ENCODE results near the gene ARHGEF7. TPM values are rescaled to one million over a fixed set of nuclear protein-coding genes. Genes with fewer than 3 reads are reported as not detected.
"Not testable (repeated sequence)": the region's sequence is repeated elsewhere in the genome, so short reads cannot be mapped to it uniquely, and the experiment has no call there.

ARHGEF7 gene
- total RNA-seq (2014; rRNA removed; shearing (Covaris generic)): 16.4 and 21.6 TPM in 2 replicates
- 17.4 and 24.3 TPM in 2 replicates for polyA plus RNA-seq (2015; cell fraction: cytosol; rRNA removed)
- polyA plus RNA-seq (2015; cell fraction: nucleus; rRNA removed): 64.4 and 73.7 TPM in 2 replicates

GRCh38 chr13:111115061-111115964 lies at the start of gene ARHGEF7:
Gene ARHGEF7 (plus strand): TSS chr13:111115310. CDS start chr13:111115527, 217 bp downstream.
- DNase-seq (ENCODE audit: low read depth): no peak

GRCh38 chr13:111065698-111066097 lies 49.4 kb upstream of the ARHGEF7 start:
- no peak for DNase-seq (ENCODE audit: low read depth)

GRCh38 chr13:111066544-111066943 lies 48.6 kb upstream of the ARHGEF7 start:
- DNase-seq (ENCODE audit: low read depth): no peak

GRCh38 chr13:111068009-111068350 lies 47.1 kb upstream of the ARHGEF7 start:
- DNase-seq (ENCODE audit: low read depth): no peak

- not testable (repeated sequence) for DNase-seq (ENCODE audit: low read depth)
Measured at GRCh38 chr13:111071120-111071519, 44.0 kb upstream of the ARHGEF7 start.

- not testable (repeated sequence) for DNase-seq (ENCODE audit: low read depth)
Measured at GRCh38 chr13:111071526-111071925, 43.6 kb upstream of the ARHGEF7 start.

GRCh38 chr13:111074826-111075225 lies 40.3 kb upstream of the ARHGEF7 start:
- DNase-seq (ENCODE audit: low read depth): no peak

- no peak for DNase-seq (ENCODE audit: low read depth)
Measured at GRCh38 chr13:111076155-111077013, 38.7 kb upstream of the ARHGEF7 start.

- no peak for DNase-seq (ENCODE audit: low read depth)
Measured at GRCh38 chr13:111079375-111079774, 35.7 kb upstream of the ARHGEF7 start.

GRCh38 chr13:111080642-111081041 lies 34.5 kb upstream of the ARHGEF7 start:
- DNase-seq (ENCODE audit: low read depth): no peak

- no peak for DNase-seq (ENCODE audit: low read depth)
Measured at GRCh38 chr13:111082240-111082639, 32.9 kb upstream of the ARHGEF7 start.

- DNase-seq (ENCODE audit: low read depth): not testable (repeated sequence)
Measured at GRCh38 chr13:111082769-111083168, 32.3 kb upstream of the ARHGEF7 start.

GRCh38 chr13:111083693-111084092 lies 31.4 kb upstream of the ARHGEF7 start:
- DNase-seq (ENCODE audit: low read depth): not testable (repeated sequence)

- DNase-seq (ENCODE audit: low read depth): no peak
Measured at GRCh38 chr13:111090169-111090568, 24.9 kb upstream of the ARHGEF7 start.

GRCh38 chr13:111092685-111093084 lies 22.4 kb upstream of the ARHGEF7 start:
- DNase-seq (ENCODE audit: low read depth): no peak

GRCh38 chr13:111093136-111093535 lies 22.0 kb upstream of the ARHGEF7 start:
- DNase-seq (ENCODE audit: low read depth): no peak

GRCh38 chr13:111093634-111094033 lies 21.5 kb upstream of the ARHGEF7 start:
- DNase-seq (ENCODE audit: low read depth): no peak

GRCh38 chr13:111095031-111095840 lies 19.9 kb upstream of the ARHGEF7 start:
- no peak for DNase-seq (ENCODE audit: low read depth)

- DNase-seq (ENCODE audit: low read depth): no peak
Measured at GRCh38 chr13:111095911-111096501, 19.1 kb upstream of the ARHGEF7 start.

- peak; percentile 23 for DNase-seq (ENCODE audit: low read depth)
Measured at GRCh38 chr13:111099290-111099689, 15.8 kb upstream of the ARHGEF7 start.

- DNase-seq (ENCODE audit: low read depth): no peak
Measured at GRCh38 chr13:111110054-111110453, 5.1 kb upstream of the ARHGEF7 start.

All from HT1080 (cell line).